Gastrocnemius medialis (tissue), 4 donors: Measurements from ENCODE around the gene WNT8B.

Source experiments
- POLR2A ChIP-seq, 2 donors: fragments of 450-650 bp; IDR thresholded peaks; one replicate each; pipeline ENCODE4 v1.6.1; 2017; ENCODE audit warnings: antibody characterized with exemption in 2 of 2, mild to moderate bottlenecking in 2 of 2, moderate library complexity in 2 of 2
- TF ChIP-seq, protein P1 (sequence below), 5 experiments: fragments of 450-650 bp in 3 of 5; fragments of 200-600 bp in 2 of 5; sonication (generic) in 2 of 5; IDR thresholded peaks in 4 of 5; conservative IDR thresholded peaks in 1 of 5; 1 replicate in 4 of 5; 2 replicates in 1 of 5; pipeline ENCODE4 v1.5.1; 2016 to 2019; ENCODE audit warnings: antibody characterized with exemption in 5 of 5, mild to moderate bottlenecking in 3 of 5, moderate library complexity in 3 of 5

GRCh38 chr10:100482834-100483185 is 20.0 kb downstream of the WNT8B start:
- TF ChIP-seq, protein P1, sequence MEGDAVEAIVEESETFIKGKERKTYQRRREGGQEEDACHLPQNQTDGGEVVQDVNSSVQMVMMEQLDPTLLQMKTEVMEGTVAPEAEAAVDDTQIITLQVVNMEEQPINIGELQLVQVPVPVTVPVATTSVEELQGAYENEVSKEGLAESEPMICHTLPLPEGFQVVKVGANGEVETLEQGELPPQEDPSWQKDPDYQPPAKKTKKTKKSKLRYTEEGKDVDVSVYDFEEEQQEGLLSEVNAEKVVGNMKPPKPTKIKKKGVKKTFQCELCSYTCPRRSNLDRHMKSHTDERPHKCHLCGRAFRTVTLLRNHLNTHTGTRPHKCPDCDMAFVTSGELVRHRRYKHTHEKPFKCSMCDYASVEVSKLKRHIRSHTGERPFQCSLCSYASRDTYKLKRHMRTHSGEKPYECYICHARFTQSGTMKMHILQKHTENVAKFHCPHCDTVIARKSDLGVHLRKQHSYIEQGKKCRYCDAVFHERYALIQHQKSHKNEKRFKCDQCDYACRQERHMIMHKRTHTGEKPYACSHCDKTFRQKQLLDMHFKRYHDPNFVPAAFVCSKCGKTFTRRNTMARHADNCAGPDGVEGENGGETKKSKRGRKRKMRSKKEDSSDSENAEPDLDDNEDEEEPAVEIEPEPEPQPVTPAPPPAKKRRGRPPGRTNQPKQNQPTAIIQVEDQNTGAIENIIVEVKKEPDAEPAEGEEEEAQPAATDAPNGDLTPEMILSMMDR (IDR thresholded peaks at IDR 0.05 in 4 of 5, conservative IDR thresholded peaks at IDR 0.05 in 1 of 5), result no peak
- no peak for TF ChIP-seq POLR2A (IDR thresholded peaks at IDR 0.05)
